HEK293 (cell line): ENCODE results near the gene HS6ST3.

Experiments used
- CTCF ChIA-PET: fragments of 350-600 bp; formaldehyde crosslinking; extraction: SDS; loops from one replicate; lab custom pipeline; 2021; ENCODE audit warnings: antibody characterized with exemption; lab: Yijun Ruan, JAX
- POLR2A ChIA-PET: fragments of 300-600 bp; formaldehyde crosslinking; extraction: SDS; loops from one replicate; lab custom pipeline; 2020; ENCODE audit warnings: antibody characterized with exemption, inconsistent platforms; lab: Yijun Ruan, JAX
- H3K27ac ChIP-seq: fragments of 200-500 bp; sonication (Bioruptor generic); 2 replicates; pipeline ENCODE4 v1.5.1; 2014; ENCODE audit warnings: low read depth, low read length, control low read depth, inconsistent platforms; ENCODE audit errors: extremely low read depth
- H3K36me3 ChIP-seq, 2 experiments: fragments of 200-500 bp in 1 of 2; sonication (Bioruptor generic) in 1 of 2; 1 replicate in 1 of 2; 2 replicates in 1 of 2; pipeline ENCODE4 v1.5.1; 2014 to 2017; ENCODE audit warnings: inconsistent platforms in 2 of 2, low read length in 2 of 2; ENCODE audit not compliant: control insufficient read depth in 2 of 2, insufficient read depth in 1 of 2
- H3K4me1 ChIP-seq: fragments of 200-500 bp; sonication (Bioruptor generic); 2 replicates; pipeline ENCODE4 v1.5.1; 2014; ENCODE audit warnings: mild to moderate bottlenecking, low read length, inconsistent platforms; ENCODE audit not compliant: control insufficient read depth, insufficient read depth
- H3K4me3 ChIP-seq: 2 replicates; pipeline ENCODE4 v1.5.1; 2011; ENCODE audit warnings: low read depth, mild to moderate bottlenecking, control low read depth, low read length, moderate library complexity
- H3K9me3 ChIP-seq: fragments of 200-500 bp; sonication (Bioruptor generic); 2 replicates; pipeline ENCODE4 v1.5.1; 2014; ENCODE audit warnings: low read depth, low read length, inconsistent platforms; ENCODE audit not compliant: control insufficient read depth, insufficient read depth
- BCL11B ChIP-seq: fragments of 450-650 bp; formaldehyde crosslinking; IDR thresholded peaks from 2 replicates; pipeline ENCODE4 v1.5.1; 2016; ENCODE audit warnings: low read depth, missing biosample characterization, missing genetic modification characterization
- HOXA7 ChIP-seq: sonication (generic); formaldehyde crosslinking; IDR thresholded peaks from 2 replicates; pipeline ENCODE4 v1.8.1; 2022; ENCODE audit warnings: missing genetic modification reagents, borderline replicate concordance
- HOXC10 ChIP-seq: sonication (generic); formaldehyde crosslinking; IDR thresholded peaks from 2 replicates; pipeline ENCODE4 v1.8.1; 2023; ENCODE audit warnings: mild to moderate bottlenecking, missing genetic modification reagents
- IKZF3 ChIP-seq: fragments of 450-650 bp; IDR thresholded peaks from 2 replicates; pipeline ENCODE4 v1.5.0; 2018; ENCODE audit warnings: missing biosample characterization, mild to moderate bottlenecking, missing genetic modification characterization, moderate library complexity
- REST ChIP-seq: fragments of 450-650 bp; formaldehyde crosslinking; IDR thresholded peaks from 2 replicates; pipeline ENCODE4 v1.5.1; 2016; ENCODE audit warnings: missing biosample characterization, missing genetic modification characterization
- SALL2 ChIP-seq: fragments of 450-650 bp; formaldehyde crosslinking; IDR thresholded peaks from 2 replicates; pipeline ENCODE4 v1.5.0; 2017; ENCODE audit warnings: missing biosample characterization, mild to moderate bottlenecking, missing genetic modification characterization, borderline replicate concordance
- ZBTB20 ChIP-seq: fragments of 450-650 bp; formaldehyde crosslinking; IDR thresholded peaks from 2 replicates; pipeline ENCODE4 v1.5.1; 2016; ENCODE audit warnings: missing biosample characterization, missing genetic modification characterization
- ZBTB21 ChIP-seq: fragments of 450-650 bp; formaldehyde crosslinking; IDR thresholded peaks from 2 replicates; pipeline ENCODE4 v1.5.1; 2017; ENCODE audit warnings: missing biosample characterization, missing genetic modification characterization
- ZIC2 ChIP-seq: fragments of 450-650 bp; formaldehyde crosslinking; IDR thresholded peaks from 2 replicates; pipeline ENCODE4 v1.5.1; 2016; ENCODE audit warnings: missing biosample characterization, missing genetic modification characterization
- ZNF112 ChIP-seq: fragments of 450-650 bp; formaldehyde crosslinking; IDR thresholded peaks from 2 replicates; pipeline ENCODE4 v1.5.0; 2017; ENCODE audit warnings: missing biosample characterization, missing genetic modification characterization
- ZNF140 ChIP-seq: fragments of 450-650 bp; formaldehyde crosslinking; IDR thresholded peaks from 2 replicates; pipeline ENCODE4 v1.5.1; 2016; ENCODE audit warnings: missing biosample characterization, missing genetic modification characterization
- ZNF155 ChIP-seq: fragments of 450-650 bp; formaldehyde crosslinking; IDR thresholded peaks from 2 replicates; pipeline ENCODE4 v1.5.1; 2016; ENCODE audit warnings: missing biosample characterization, missing genetic modification characterization
- ZNF211 ChIP-seq: fragments of 450-650 bp; formaldehyde crosslinking; IDR thresholded peaks from 2 replicates; pipeline ENCODE4 v1.5.1; 2016; ENCODE audit warnings: low read depth, missing biosample characterization, missing genetic modification characterization
- ZNF214 ChIP-seq: fragments of 450-650 bp; formaldehyde crosslinking; IDR thresholded peaks from 2 replicates; pipeline ENCODE4 v1.5.1; 2017; ENCODE audit warnings: missing biosample characterization, mild to moderate bottlenecking, missing genetic modification characterization, borderline replicate concordance
- ZNF26 ChIP-seq: fragments of 450-650 bp; formaldehyde crosslinking; IDR thresholded peaks from 2 replicates; pipeline ENCODE4 v1.5.1; 2016; ENCODE audit warnings: missing biosample characterization, missing genetic modification characterization
- ZNF324 ChIP-seq: fragments of 450-650 bp; formaldehyde crosslinking; IDR thresholded peaks from 2 replicates; pipeline ENCODE4 v1.5.1; 2016; ENCODE audit warnings: missing biosample characterization, missing genetic modification characterization
- ZNF350 ChIP-seq: fragments of 450-650 bp; formaldehyde crosslinking; IDR thresholded peaks from 2 replicates; pipeline ENCODE4 v1.5.0; 2017; ENCODE audit warnings: missing biosample characterization, mild to moderate bottlenecking, missing genetic modification characterization
- ZNF426 ChIP-seq: fragments of 450-650 bp; formaldehyde crosslinking; IDR thresholded peaks from 2 replicates; pipeline ENCODE4 v1.5.1; 2017; ENCODE audit warnings: missing biosample characterization, missing genetic modification characterization, mild to moderate bottlenecking, inconsistent platforms, moderate library complexity
- ZNF548 ChIP-seq: fragments of 450-650 bp; formaldehyde crosslinking; IDR thresholded peaks from 2 replicates; pipeline ENCODE4 v1.5.1; 2016; ENCODE audit warnings: missing biosample characterization, missing genetic modification characterization
- ZNF571 ChIP-seq: fragments of 450-650 bp; formaldehyde crosslinking; IDR thresholded peaks from 2 replicates; pipeline ENCODE4 v1.5.0; 2017; ENCODE audit warnings: missing biosample characterization, missing genetic modification characterization
- ZNF585B ChIP-seq: fragments of 450-650 bp; formaldehyde crosslinking; IDR thresholded peaks from 2 replicates; pipeline ENCODE4 v1.5.1; 2016; ENCODE audit warnings: missing biosample characterization, missing genetic modification characterization
- ZNF626 ChIP-seq: fragments of 450-650 bp; sonication (Bioruptor Pico); formaldehyde crosslinking; IDR thresholded peaks from 2 replicates; pipeline ENCODE4 v1.5.1; 2018; ENCODE audit warnings: missing biosample characterization, missing genetic modification characterization, inconsistent platforms
- ZNF629 ChIP-seq: fragments of 450-650 bp; formaldehyde crosslinking; IDR thresholded peaks from 2 replicates; pipeline ENCODE4 v1.5.1; 2017; ENCODE audit warnings: missing biosample characterization, missing genetic modification characterization
- ZNF645 ChIP-seq: fragments of 450-650 bp; formaldehyde crosslinking; IDR thresholded peaks from 2 replicates; pipeline ENCODE4; 2016; ENCODE audit warnings: missing biosample characterization, missing genetic modification characterization
- ZNF658 ChIP-seq: fragments of 450-650 bp; formaldehyde crosslinking; IDR thresholded peaks from 2 replicates; pipeline ENCODE4; 2016; ENCODE audit warnings: missing biosample characterization, missing genetic modification characterization
- ZNF664 ChIP-seq: fragments of 450-650 bp; formaldehyde crosslinking; IDR thresholded peaks from 2 replicates; pipeline ENCODE4 v1.5.1; 2016; ENCODE audit warnings: missing biosample characterization, missing genetic modification characterization
- ZNF701 ChIP-seq: fragments of 450-650 bp; formaldehyde crosslinking; IDR thresholded peaks from 2 replicates; pipeline ENCODE4 v1.5.1; 2016; ENCODE audit warnings: missing biosample characterization, missing genetic modification characterization
- ZNF785 ChIP-seq: fragments of 450-650 bp; formaldehyde crosslinking; IDR thresholded peaks from 2 replicates; pipeline ENCODE4 v1.5.1; 2016; ENCODE audit warnings: missing biosample characterization, missing genetic modification characterization
- ZSCAN5A ChIP-seq: fragments of 450-650 bp; formaldehyde crosslinking; IDR thresholded peaks from 2 replicates; pipeline ENCODE4 v1.5.1; 2016; ENCODE audit warnings: missing biosample characterization, missing genetic modification characterization

Gene HS6ST3

GRCh38 chr13:96417939-96418685 is 328.2 kb downstream of the HS6ST3 start:
- Histone ChIP-seq H3K27ac (no peak overlapping the region), H3K4me1 (no peaks in the 10 kb centered on the region), H3K9me3 (no peaks in the 10 kb centered on the region), H3K36me3 (no peaks in the 10 kb centered on the region), H3K4me3 (no peak overlapping the region)
- POLR2A ChIA-PET = no interaction called here
- TF ChIP-seq HOXA7 (CRISPR knock-in tag) (no peak), ZNF155 (tag by site-specific recombination) (no peak), ZNF571 (tag by site-specific recombination) (no peak), ZNF350 (tag by site-specific recombination) (no peak), ZNF140 (tag by site-specific recombination) (no peak), HOXC10 (CRISPR knock-in tag) (no peak), ZNF214 (tag by site-specific recombination) (no peak), ZNF211 (tag by site-specific recombination) (no peak), ZNF629 (no peak), ZSCAN5A (tag by site-specific recombination) (no peak), ZNF626 (tag by site-specific recombination) (no peak), ZBTB20 (no peak), ZNF548 (tag by site-specific recombination) (no peak)
- CTCF ChIA-PET = no interaction called here

- no peak overlapping the region for H3K4me3 ChIP-seq
- CTCF ChIA-PET = no interaction called here
- no peaks in the 10 kb centered on the region for H3K4me1 ChIP-seq
- no peaks in the 10 kb centered on the region for H3K36me3 ChIP-seq
- POLR2A ChIA-PET = no interaction called here
- TF ChIP-seq ZNF785 (tag by site-specific recombination) = no peak
- no peak for TF ChIP-seq BCL11B (tag by site-specific recombination)
- no peak for TF ChIP-seq REST (tag by site-specific recombination)
- TF ChIP-seq SALL2 (tag by site-specific recombination) = no peak
- TF ChIP-seq ZNF426 (tag by site-specific recombination) = no peak
- TF ChIP-seq ZNF701 (tag by site-specific recombination) = no peak
- no peak for TF ChIP-seq ZNF112
- no peak for TF ChIP-seq ZBTB21 (tag by site-specific recombination)
- no peak for TF ChIP-seq ZNF664 (tag by site-specific recombination)
- no peak for TF ChIP-seq ZNF324 (tag by site-specific recombination)
- TF ChIP-seq IKZF3 (tag by site-specific recombination) = no peak
- TF ChIP-seq ZIC2 (tag by site-specific recombination) = no peak
- TF ChIP-seq ZNF585B (tag by site-specific recombination) = no peak
- no peak for TF ChIP-seq ZNF658
- TF ChIP-seq ZNF645 = no peak
- TF ChIP-seq ZNF26 (tag by site-specific recombination) = no peak
- H3K27ac ChIP-seq = no peak overlapping the region
- H3K9me3 ChIP-seq = no peaks in the 10 kb centered on the region
Measured at GRCh38 chr13:96421314-96421713, 331.4 kb downstream of the HS6ST3 start.
